Gastrocnemius medialis (tissue), 4 donors: Measurements from ENCODE around the gene TNFAIP8L1.

Experiments used
- POLR2A ChIP-seq, 2 donors: fragments of 450-650 bp; IDR thresholded peaks; one replicate each; pipeline ENCODE4 v1.6.1; 2017; ENCODE audit warnings: antibody characterized with exemption in 2 of 2, mild to moderate bottlenecking in 2 of 2, moderate library complexity in 2 of 2
- TF ChIP-seq, protein P1 (sequence below), 5 experiments: fragments of 450-650 bp in 3 of 5; fragments of 200-600 bp in 2 of 5; sonication (generic) in 2 of 5; IDR thresholded peaks in 4 of 5; conservative IDR thresholded peaks in 1 of 5; 1 replicate in 4 of 5; 2 replicates in 1 of 5; pipeline ENCODE4 v1.5.1; 2016 to 2019; ENCODE audit warnings: antibody characterized with exemption in 5 of 5, mild to moderate bottlenecking in 3 of 5, moderate library complexity in 3 of 5

DNA sequence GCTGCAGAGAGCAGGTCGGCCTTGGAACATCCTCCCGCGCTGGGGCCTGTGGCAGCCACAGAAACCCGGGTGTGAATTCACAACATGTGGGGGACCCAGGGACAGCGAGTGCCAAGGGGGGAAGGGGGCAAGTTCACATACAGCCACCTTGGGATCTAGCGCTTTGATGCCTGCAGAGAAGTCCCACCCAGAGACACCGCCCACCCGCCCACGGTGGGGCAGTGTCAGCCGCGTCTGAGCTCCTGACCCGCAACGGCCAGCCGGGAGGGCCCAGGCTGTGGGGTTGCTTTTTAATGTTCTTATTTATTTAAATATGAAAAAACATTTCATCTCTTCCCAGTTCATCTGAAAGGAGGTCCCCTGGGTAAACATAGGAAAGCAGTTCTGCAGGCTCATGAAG lies 17.9 kb downstream of the TNFAIP8L1 start:
- TF ChIP-seq, protein P1, sequence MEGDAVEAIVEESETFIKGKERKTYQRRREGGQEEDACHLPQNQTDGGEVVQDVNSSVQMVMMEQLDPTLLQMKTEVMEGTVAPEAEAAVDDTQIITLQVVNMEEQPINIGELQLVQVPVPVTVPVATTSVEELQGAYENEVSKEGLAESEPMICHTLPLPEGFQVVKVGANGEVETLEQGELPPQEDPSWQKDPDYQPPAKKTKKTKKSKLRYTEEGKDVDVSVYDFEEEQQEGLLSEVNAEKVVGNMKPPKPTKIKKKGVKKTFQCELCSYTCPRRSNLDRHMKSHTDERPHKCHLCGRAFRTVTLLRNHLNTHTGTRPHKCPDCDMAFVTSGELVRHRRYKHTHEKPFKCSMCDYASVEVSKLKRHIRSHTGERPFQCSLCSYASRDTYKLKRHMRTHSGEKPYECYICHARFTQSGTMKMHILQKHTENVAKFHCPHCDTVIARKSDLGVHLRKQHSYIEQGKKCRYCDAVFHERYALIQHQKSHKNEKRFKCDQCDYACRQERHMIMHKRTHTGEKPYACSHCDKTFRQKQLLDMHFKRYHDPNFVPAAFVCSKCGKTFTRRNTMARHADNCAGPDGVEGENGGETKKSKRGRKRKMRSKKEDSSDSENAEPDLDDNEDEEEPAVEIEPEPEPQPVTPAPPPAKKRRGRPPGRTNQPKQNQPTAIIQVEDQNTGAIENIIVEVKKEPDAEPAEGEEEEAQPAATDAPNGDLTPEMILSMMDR (IDR thresholded peaks at IDR 0.05 in 4 of 5, conservative IDR thresholded peaks at IDR 0.05 in 1 of 5), result no peak
- no peak for TF ChIP-seq POLR2A (IDR thresholded peaks at IDR 0.05)
